ENCODE data around the gene FAM72B. TPM values are rescaled to one million over a fixed set of nuclear protein-coding genes. Genes with fewer than 3 reads are reported as not detected.
"Not testable (repeated sequence)": the region's sequence is repeated elsewhere in the genome, so short reads cannot be mapped to it uniquely, and the experiment has no call there.

FAM72B gene
- total and polyA plus RNA-seq, 2 experiments from 2014 or later = 1.5 to 1.7 TPM

DNA sequence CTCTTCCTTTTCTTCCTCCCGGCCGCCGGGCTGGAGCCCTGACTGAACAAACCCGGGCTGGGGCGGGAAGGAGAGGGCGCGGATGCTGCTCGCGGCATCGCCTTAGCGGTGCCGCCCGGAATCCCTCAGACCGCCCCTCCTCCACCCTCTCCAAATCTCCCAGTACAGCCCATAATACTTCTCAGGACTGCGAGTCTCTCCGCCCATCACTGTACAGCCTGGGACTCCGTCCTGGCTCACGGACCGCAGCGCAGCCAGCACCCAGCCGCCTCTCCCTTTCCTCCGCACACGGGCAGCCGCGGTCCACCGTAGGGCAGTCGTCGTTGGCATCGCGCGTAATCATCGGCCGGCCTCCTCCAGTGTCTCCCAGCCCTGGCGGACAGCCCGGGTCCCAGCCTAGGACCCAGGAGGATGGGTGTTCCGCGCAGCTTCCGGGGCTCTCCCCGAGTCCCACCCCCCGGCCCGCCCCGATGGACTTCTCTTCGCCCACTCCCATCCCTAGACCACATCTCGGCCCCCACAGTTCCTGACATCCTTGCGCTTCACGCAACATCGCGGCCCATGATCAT lies 1.1 kb upstream of the FAM72B start:
- not testable (repeated sequence) for H3K4me2 ChIP-seq; H3K27me3 ChIP-seq; H3K9me2 ChIP-seq (replicated peaks; ENCODE audit: insufficient read depth); H3K36me3 ChIP-seq (replicated peaks; ENCODE audit: insufficient read depth, low read depth); H3K79me2 ChIP-seq; H3K4me3 ChIP-seq; H2AFZ ChIP-seq; H3K4me1 ChIP-seq (ENCODE audit: insufficient read depth); DNase-seq (ENCODE audit: low spot score); H3K27ac ChIP-seq; H4K20me1 ChIP-seq (ENCODE audit: insufficient read depth, poor library complexity, severe bottlenecking); H3K9me3 ChIP-seq (ENCODE audit: low read depth)
- WGBS (ENCODE audit: low lambda C conversion rate, missing lambda C conversion rate) = no CpG with 5 or more reads among the region's 48 CpGs

DNA sequence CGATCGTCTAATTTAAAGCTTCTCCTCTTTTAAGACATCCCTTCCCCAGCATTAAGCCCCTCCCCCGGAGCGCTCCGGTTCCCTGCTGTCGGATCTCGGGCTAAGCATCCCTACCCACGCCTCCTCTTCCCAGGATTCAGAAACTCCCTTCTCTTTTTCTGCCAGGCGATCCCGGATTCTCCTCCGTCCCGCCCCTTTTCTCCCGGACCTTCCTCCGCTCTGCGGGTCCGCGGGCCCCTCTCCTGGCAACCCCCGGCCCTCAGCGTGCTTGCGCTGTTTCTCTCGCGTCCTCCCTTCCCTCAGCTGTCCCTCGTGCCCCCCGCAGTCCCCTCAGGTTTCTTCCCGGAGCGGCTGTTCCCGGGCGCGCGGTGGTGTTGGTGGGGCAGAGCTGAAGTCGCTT lies 273 bp downstream of the FAM72B start:
- Histone ChIP-seq H3K4me2 (peak overlapping the region; percentile 73), H3K4me3 (peak overlapping the region; percentile 16)
- H3K79me2 ChIP-seq; H3K27me3 ChIP-seq; H3K9me2 ChIP-seq (replicated peaks; ENCODE audit: insufficient read depth); H3K36me3 ChIP-seq (replicated peaks; ENCODE audit: insufficient read depth, low read depth); H3K27ac ChIP-seq; H4K20me1 ChIP-seq (ENCODE audit: insufficient read depth, poor library complexity, severe bottlenecking); DNase-seq (ENCODE audit: low spot score); H2AFZ ChIP-seq; H3K9me3 ChIP-seq (ENCODE audit: low read depth); H3K4me1 ChIP-seq (ENCODE audit: insufficient read depth): not testable (repeated sequence)
- WGBS (ENCODE audit: low lambda C conversion rate, missing lambda C conversion rate) = no CpG with 5 or more reads among the region's 31 CpGs

DNA sequence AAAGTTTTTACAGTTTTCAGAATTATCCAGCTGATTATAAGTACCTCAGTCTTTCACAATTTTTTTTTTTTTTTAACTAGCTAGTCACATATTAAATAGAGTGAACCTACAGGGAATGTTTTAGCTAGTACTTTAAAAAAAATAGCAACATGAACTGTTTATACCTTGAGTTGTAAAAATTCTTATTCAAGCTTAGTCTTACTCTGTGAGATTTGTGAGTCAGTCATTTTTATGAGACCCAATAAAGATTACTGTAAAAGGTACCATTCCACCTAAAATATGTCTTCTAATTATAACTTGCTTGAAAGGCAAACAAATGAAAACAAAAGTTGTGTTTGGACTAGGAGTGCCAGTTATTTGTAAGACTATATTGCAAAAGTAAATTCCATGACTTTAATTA lies 5.9 kb downstream of the FAM72B start:
- not testable (repeated sequence) for H3K36me3 ChIP-seq (replicated peaks; ENCODE audit: insufficient read depth, low read depth); H3K79me2 ChIP-seq; H3K27me3 ChIP-seq; H4K20me1 ChIP-seq (ENCODE audit: insufficient read depth, poor library complexity, severe bottlenecking); H3K4me2 ChIP-seq; H2AFZ ChIP-seq; H3K9me2 ChIP-seq (replicated peaks; ENCODE audit: insufficient read depth); H3K27ac ChIP-seq; H3K9me3 ChIP-seq (ENCODE audit: low read depth); H3K4me3 ChIP-seq; H3K4me1 ChIP-seq (ENCODE audit: insufficient read depth); DNase-seq (ENCODE audit: low spot score)

DNA sequence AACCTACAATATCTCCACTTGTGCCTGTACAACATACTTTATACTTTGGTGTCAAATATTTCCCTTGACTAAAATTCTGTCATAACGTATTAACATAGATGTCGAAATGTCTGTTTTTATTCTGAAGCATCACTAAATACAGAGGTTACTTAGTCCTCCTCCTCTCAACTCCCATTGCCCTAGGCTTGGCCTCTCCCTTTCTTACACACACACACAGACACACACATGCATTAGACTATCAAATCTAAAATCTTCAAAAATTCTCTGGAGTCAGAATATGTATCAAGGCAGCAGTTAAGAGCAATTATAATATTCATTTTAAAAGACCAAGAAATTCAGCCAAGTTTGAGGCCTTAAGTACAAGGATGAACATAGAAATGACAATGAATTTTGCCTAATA lies 7.5 kb downstream of the FAM72B start:
- H3K4me1 ChIP-seq (ENCODE audit: insufficient read depth); H4K20me1 ChIP-seq (ENCODE audit: insufficient read depth, poor library complexity, severe bottlenecking); H2AFZ ChIP-seq; H3K27ac ChIP-seq; H3K9me3 ChIP-seq (ENCODE audit: low read depth); H3K36me3 ChIP-seq (replicated peaks; ENCODE audit: insufficient read depth, low read depth); H3K9me2 ChIP-seq (replicated peaks; ENCODE audit: insufficient read depth); DNase-seq (ENCODE audit: low spot score); H3K4me3 ChIP-seq; H3K27me3 ChIP-seq; H3K79me2 ChIP-seq; H3K4me2 ChIP-seq: not testable (repeated sequence)
- 100% methylated on average over 2 of the region's 2 CpGs for WGBS (ENCODE audit: low lambda C conversion rate, missing lambda C conversion rate)

DNA sequence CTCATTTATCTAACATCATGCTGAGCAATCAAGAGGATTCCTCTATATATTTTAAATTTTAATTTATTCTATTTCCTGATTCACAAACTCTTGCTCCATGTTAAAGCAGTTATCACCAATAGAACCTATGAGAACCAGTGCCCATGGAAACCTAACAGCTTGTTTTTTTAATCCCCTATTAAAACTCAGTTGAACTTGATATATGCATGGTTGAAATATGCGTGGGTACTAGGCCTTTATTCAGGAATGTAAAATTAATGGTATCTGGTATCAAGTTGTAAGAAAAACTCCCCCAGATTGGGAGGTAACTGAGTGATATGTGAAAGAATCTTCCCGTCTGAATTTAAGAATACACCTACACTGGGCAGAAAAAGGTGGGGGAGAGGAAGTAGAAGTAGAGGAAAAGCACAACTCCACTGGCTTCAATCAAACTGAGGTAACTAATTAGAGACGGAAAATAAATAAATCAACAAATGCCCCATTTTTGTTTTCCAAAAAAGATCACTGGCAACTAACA lies 15.9 kb downstream of the FAM72B start:
- not testable (repeated sequence) for H3K79me2 ChIP-seq; H4K20me1 ChIP-seq (ENCODE audit: insufficient read depth, poor library complexity, severe bottlenecking); H3K27me3 ChIP-seq; H3K9me2 ChIP-seq (replicated peaks; ENCODE audit: insufficient read depth); H3K36me3 ChIP-seq (replicated peaks; ENCODE audit: insufficient read depth, low read depth); H2AFZ ChIP-seq; H3K27ac ChIP-seq; H3K4me2 ChIP-seq; H3K4me1 ChIP-seq (ENCODE audit: insufficient read depth); H3K9me3 ChIP-seq (ENCODE audit: low read depth); H3K4me3 ChIP-seq; DNase-seq (ENCODE audit: low spot score)
- WGBS (ENCODE audit: low lambda C conversion rate, missing lambda C conversion rate) = 81% methylated on average over 2 of the region's 3 CpGs

DNA sequence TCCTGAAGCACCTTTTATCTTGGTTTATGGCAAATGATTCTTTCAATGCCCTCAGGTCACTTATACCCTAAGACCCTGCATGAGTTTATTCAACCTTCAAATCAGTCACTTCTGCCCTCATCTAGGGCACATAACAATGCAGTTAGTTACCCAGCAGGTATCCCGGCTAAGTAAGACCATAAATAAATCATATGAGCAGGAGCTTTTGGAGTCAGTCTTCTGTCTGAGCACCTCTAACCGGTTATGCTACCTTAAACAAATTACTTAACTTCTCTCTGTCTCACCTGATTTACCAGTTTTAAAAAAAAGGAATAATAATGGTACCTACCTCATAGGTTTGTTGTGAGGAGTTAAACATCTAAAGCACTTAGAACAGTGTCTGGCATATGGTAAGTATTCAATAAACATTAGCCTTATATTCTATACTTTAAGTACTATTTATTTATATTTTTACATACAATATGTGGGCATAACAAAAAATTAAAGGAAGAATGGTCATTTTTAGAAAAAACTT lies 16.9 kb downstream of the FAM72B start:
- H3K9me3 ChIP-seq (ENCODE audit: low read depth) = not testable (repeated sequence)

DNA sequence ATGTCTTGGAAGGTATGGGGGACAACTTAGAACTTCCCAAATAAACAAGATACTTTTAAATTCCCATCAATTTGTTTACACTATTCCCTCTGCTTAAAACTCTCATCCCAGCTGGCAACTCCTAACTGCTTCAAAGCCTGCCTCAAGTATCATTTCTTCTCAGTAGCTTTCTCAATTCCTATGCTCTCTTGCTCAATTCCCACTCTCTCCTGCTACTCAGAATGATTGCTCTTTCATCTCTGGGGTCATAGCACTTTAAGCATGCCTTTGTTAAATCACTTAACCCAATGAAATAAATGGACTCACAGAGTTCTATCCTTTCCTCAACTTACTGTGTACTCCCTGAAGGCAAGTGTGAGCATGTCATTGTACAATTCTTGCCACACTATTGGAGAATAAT lies 18.8 kb downstream of the FAM72B start:
- not testable (repeated sequence) for H3K36me3 ChIP-seq (replicated peaks; ENCODE audit: insufficient read depth, low read depth); H3K9me2 ChIP-seq (replicated peaks; ENCODE audit: insufficient read depth); H2AFZ ChIP-seq; H4K20me1 ChIP-seq (ENCODE audit: insufficient read depth, poor library complexity, severe bottlenecking); H3K4me3 ChIP-seq; H3K27ac ChIP-seq; H3K4me1 ChIP-seq (ENCODE audit: insufficient read depth); H3K9me3 ChIP-seq (ENCODE audit: low read depth); H3K4me2 ChIP-seq; H3K27me3 ChIP-seq; H3K79me2 ChIP-seq
- DNase-seq (ENCODE audit: low spot score) = peak; percentile 1

More for the DNA sequence above, 16.9 kb downstream of the FAM72B start:
- H3K4me1 ChIP-seq (ENCODE audit: insufficient read depth); H4K20me1 ChIP-seq (ENCODE audit: insufficient read depth, poor library complexity, severe bottlenecking); H2AFZ ChIP-seq; DNase-seq (ENCODE audit: low spot score); H3K4me2 ChIP-seq; H3K9me2 ChIP-seq (replicated peaks; ENCODE audit: insufficient read depth); H3K27me3 ChIP-seq; H3K27ac ChIP-seq; H3K79me2 ChIP-seq; H3K36me3 ChIP-seq (replicated peaks; ENCODE audit: insufficient read depth, low read depth); H3K4me3 ChIP-seq: not testable (repeated sequence)
- 39% methylated on average over 2 of the region's 2 CpGs for WGBS (ENCODE audit: low lambda C conversion rate, missing lambda C conversion rate)

DNA sequence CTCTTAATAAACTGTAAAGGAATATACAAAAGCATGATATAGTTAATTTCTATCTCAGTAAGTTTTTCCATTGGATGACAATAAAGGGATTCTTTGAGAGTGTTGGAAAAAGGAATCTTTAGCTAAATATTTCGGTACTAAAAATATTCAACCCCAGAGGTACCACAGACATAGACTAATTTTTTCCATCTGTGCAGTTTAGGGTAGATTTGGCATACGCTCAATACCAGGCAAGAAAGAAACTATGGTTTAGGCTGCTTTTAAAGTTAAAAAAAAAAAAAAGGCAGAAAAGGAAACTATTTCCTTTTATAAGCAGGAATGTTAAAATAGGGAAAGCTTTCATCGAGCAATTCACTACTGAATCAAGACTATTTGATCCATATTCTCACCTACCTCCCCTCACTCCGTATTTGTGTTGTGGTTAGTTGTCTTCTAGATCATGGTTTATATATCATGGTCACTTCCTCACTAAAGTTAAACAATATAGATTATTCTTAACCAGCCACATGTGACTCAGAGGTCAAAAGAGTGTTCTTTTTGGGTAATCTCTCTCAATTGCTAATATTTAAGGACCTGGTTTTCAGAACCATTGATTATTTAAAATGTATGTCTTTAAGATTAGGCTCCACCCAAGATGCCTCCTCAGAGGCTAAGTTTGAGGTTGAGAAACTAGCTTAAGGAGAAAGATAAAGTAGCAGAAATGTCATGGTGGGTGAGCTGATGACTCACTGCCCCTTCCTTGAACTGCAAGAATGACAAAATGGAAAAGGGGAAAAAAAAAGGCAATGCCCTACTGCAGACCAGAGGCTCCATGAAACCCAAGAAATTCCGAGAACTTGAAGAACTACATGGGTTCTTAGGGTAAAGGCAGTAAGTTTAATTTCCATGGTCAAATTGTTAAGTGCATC lies 20.0 kb downstream of the FAM72B start:
- H3K4me3 ChIP-seq; H3K4me2 ChIP-seq; H3K27ac ChIP-seq; H3K27me3 ChIP-seq; H3K9me3 ChIP-seq (ENCODE audit: low read depth); H3K4me1 ChIP-seq (ENCODE audit: insufficient read depth); H2AFZ ChIP-seq; H3K36me3 ChIP-seq (replicated peaks; ENCODE audit: insufficient read depth, low read depth); H3K9me2 ChIP-seq (replicated peaks; ENCODE audit: insufficient read depth); H3K79me2 ChIP-seq; H4K20me1 ChIP-seq (ENCODE audit: insufficient read depth, poor library complexity, severe bottlenecking): not testable (repeated sequence)
- peak; percentile 29 for DNase-seq (ENCODE audit: low spot score)
- 55% methylated on average over 5 of the region's 5 CpGs for WGBS (ENCODE audit: low lambda C conversion rate, missing lambda C conversion rate)

Measured in hepatocyte (in vitro differentiated cells).